NCI-H128 (cell line): Measurements from ENCODE around the gene PARP4.
"Not testable (repeated sequence)": the region's sequence is repeated elsewhere in the genome, so short reads cannot be mapped to it uniquely, and the experiment has no call there.

Experiments used
- DNase-seq: peaks from one replicate; lab custom pipeline; 2025; ENCODE audit not compliant: unreplicated experiment; lab: John Stamatoyannopoulos, UW

PARP4 gene

GRCh38 chr13:24380227-24380626, 132.4 kb downstream of the PARP4 start:
- not testable (repeated sequence) for DNase-seq

GRCh38 chr13:24371273-24371672, 141.3 kb downstream of the PARP4 start:
- not testable (repeated sequence) for DNase-seq
